ENCODE results near the gene CCDC38. TPM values are rescaled to one million over a fixed set of nuclear protein-coding genes. Genes with fewer than 3 reads are reported as not detected.
A peak's percentile ranks its signal among the peaks of the same experiment; 100 is the strongest.
"Not testable (repeated sequence)": the region's sequence is repeated elsewhere in the genome, so short reads cannot be mapped to it uniquely, and the experiment has no call there.

Gene CCDC38
- polyA plus RNA-seq, 1 donor from 2014 or later, result not detected

GRCh38 chr12:95848575-95849388, 93.6 kb downstream of the CCDC38 start:
- no peaks in the 10 kb centered on the region for H3K79me2 ChIP-seq (replicated peaks; ENCODE audit: insufficient read depth, low read length)
- TF ChIP-seq SMC3 (conservative IDR thresholded peaks at IDR 0.05; ENCODE audit: poor library complexity), result peak; percentile 63
- peak; percentile 73 for TF ChIP-seq RAD21 (conservative IDR thresholded peaks at IDR 0.05)
- peak; percentile 66 for TF ChIP-seq CTCF (IDR thresholded peaks at IDR 0.05; ENCODE audit: poor library complexity, severe bottlenecking)
- TF ChIP-seq TAF1 (IDR thresholded peaks at IDR 0.05; ENCODE audit: low read depth), result no peak
- H3K36me3 ChIP-seq (ENCODE audit: insufficient read depth, low read length), result no peaks in the 10 kb centered on the region
- no peak overlapping the region for H2AFZ ChIP-seq (ENCODE audit: low read depth, low read length)
- no peak overlapping the region for H3K9ac ChIP-seq (ENCODE audit: low read length)
- H3K27me3 ChIP-seq (ENCODE audit: insufficient read depth, low read depth, low read length), result no peaks in the 10 kb centered on the region
- H3K9me3 ChIP-seq (ENCODE audit: low read length), result no peaks in the 10 kb centered on the region
- no peak overlapping the region for H3K4me2 ChIP-seq (ENCODE audit: low read length)
- no peaks in the 10 kb centered on the region for H4K20me1 ChIP-seq (ENCODE audit: insufficient read depth)
- H3F3A ChIP-seq (ENCODE audit: insufficient read depth, low read length, poor library complexity, severe bottlenecking), result no peaks in the 10 kb centered on the region
- H3K4me3 ChIP-seq (ENCODE audit: low read length), result no peak overlapping the region
- H3K9me2 ChIP-seq (ENCODE audit: insufficient read depth, low read length), result no peaks in the 10 kb centered on the region
- no peak overlapping the region for H3K27ac ChIP-seq (ENCODE audit: low read length)

GRCh38 chr12:95842426-95842825, 100.0 kb downstream of the CCDC38 start:
- not testable (repeated sequence) for H3K9me2 ChIP-seq (ENCODE audit: insufficient read depth, low read length); H2AFZ ChIP-seq (ENCODE audit: low read depth, low read length); H3K4me3 ChIP-seq (ENCODE audit: low read length)

GRCh38 chr12:95838125-95838524, 104.3 kb downstream of the CCDC38 start:
- H3K36me3 ChIP-seq (ENCODE audit: insufficient read depth, low read length), result no peaks in the 10 kb centered on the region
- no peak overlapping the region for H3K4me3 ChIP-seq (ENCODE audit: low read length)
- no peak overlapping the region for H3K4me2 ChIP-seq (ENCODE audit: low read length)
- H3K79me2 ChIP-seq (replicated peaks; ENCODE audit: insufficient read depth, low read length), result no peaks in the 10 kb centered on the region
- no peak overlapping the region for H2AFZ ChIP-seq (ENCODE audit: low read depth, low read length)
- no peaks in the 10 kb centered on the region for H3F3A ChIP-seq (ENCODE audit: insufficient read depth, low read length, poor library complexity, severe bottlenecking)
- no peaks in the 10 kb centered on the region for H3K9me2 ChIP-seq (ENCODE audit: insufficient read depth, low read length)
- TF ChIP-seq POLR2AphosphoS5 (IDR thresholded peaks at IDR 0.05), result no peak
- TF ChIP-seq TAF1 (IDR thresholded peaks at IDR 0.05; ENCODE audit: low read depth), result no peak
- no peak for TF ChIP-seq EP300 (conservative IDR thresholded peaks at IDR 0.05; ENCODE audit: poor library complexity, severe bottlenecking)
- no peak for TF ChIP-seq RAD21 (conservative IDR thresholded peaks at IDR 0.05)
- no peak for TF ChIP-seq SMC3 (conservative IDR thresholded peaks at IDR 0.05; ENCODE audit: poor library complexity)
- TF ChIP-seq REST (IDR thresholded peaks at IDR 0.05; ENCODE audit: borderline replicate concordance), result no peak
- TF ChIP-seq EZH2 (IDR thresholded peaks at IDR 0.05; ENCODE audit: borderline replicate concordance, insufficient read depth, low read length, poor library complexity, severe bottlenecking), result no peak
- no peak for TF ChIP-seq MXI1 (conservative IDR thresholded peaks at IDR 0.05; ENCODE audit: poor library complexity, severe bottlenecking)
- TF ChIP-seq CTCF (IDR thresholded peaks at IDR 0.05; ENCODE audit: poor library complexity, severe bottlenecking), result no peak
- H4K20me1 ChIP-seq (ENCODE audit: insufficient read depth), result no peaks in the 10 kb centered on the region
- no peak overlapping the region for H3K27ac ChIP-seq (ENCODE audit: low read length)
- H3K27me3 ChIP-seq (ENCODE audit: insufficient read depth, low read depth, low read length), result no peaks in the 10 kb centered on the region
- H3K9me3 ChIP-seq (ENCODE audit: low read length), result no peaks in the 10 kb centered on the region
- no peak overlapping the region for H3K9ac ChIP-seq (ENCODE audit: low read length)

More at GRCh38 chr12:95842426-95842825, 100.0 kb downstream of the CCDC38 start:
- not testable (repeated sequence) for H3K36me3 ChIP-seq (ENCODE audit: insufficient read depth, low read length); H3K27ac ChIP-seq (ENCODE audit: low read length); H3K27me3 ChIP-seq (ENCODE audit: insufficient read depth, low read depth, low read length); H3K9ac ChIP-seq (ENCODE audit: low read length); H3K9me3 ChIP-seq (ENCODE audit: low read length); H3K79me2 ChIP-seq (replicated peaks; ENCODE audit: insufficient read depth, low read length); H3K4me2 ChIP-seq (ENCODE audit: low read length); H4K20me1 ChIP-seq (ENCODE audit: insufficient read depth); H3F3A ChIP-seq (ENCODE audit: insufficient read depth, low read length, poor library complexity, severe bottlenecking)

Data from neural cell (in vitro differentiated cells).